ENCODE data around the gene CLRN2. TPM values are rescaled to one million over a fixed set of nuclear protein-coding genes. Genes with fewer than 3 reads are reported as not detected.

CLRN2 gene
- total and polyA plus RNA-seq, 3 donors from 2014 or later, result not detected

GRCh38 chr4:17556498-17556897 is 41.5 kb downstream of the CLRN2 start:
- intact Hi-C loops (cut with DNase I; ENCODE audit: low total_unique reads), result no loop called here
- Histone ChIP-seq H3K4me1 (no peaks in the 10 kb centered on the region), H3K27me3 (no peaks in the 10 kb centered on the region), H3K36me3 (ENCODE audit: low read depth, missing control alignments) (no peaks in the 10 kb centered on the region), H3K4me3 (no peak overlapping the region), H3K27ac (no peak overlapping the region), H3K9me3 (no peaks in the 10 kb centered on the region)
- no peak for DNase-seq
- TF ChIP-seq POLR2A (IDR thresholded peaks at IDR 0.05) (no peak), CTCF (IDR thresholded peaks at IDR 0.05) (no peak)

GRCh38 chr4:17557880-17558279 is 42.9 kb downstream of the CLRN2 start:
- intact Hi-C loops (cut with DNase I; ENCODE audit: low total_unique reads), result no loop called here
- WGBS, 2 donors, result 82 to 85% methylated on average over 5 of the region's 5 CpGs
- no peak overlapping the region for H3K4me3 ChIP-seq
- H3K27ac ChIP-seq, result no peak overlapping the region
- H3K9me3 ChIP-seq, result no peaks in the 10 kb centered on the region
- no peak for DNase-seq
- TF ChIP-seq POLR2A (IDR thresholded peaks at IDR 0.05), result no peak
- no peak for TF ChIP-seq CTCF (IDR thresholded peaks at IDR 0.05)
- H3K27me3 ChIP-seq, result no peaks in the 10 kb centered on the region
- H3K4me1 ChIP-seq, result no peaks in the 10 kb centered on the region
- no peaks in the 10 kb centered on the region for H3K36me3 ChIP-seq (ENCODE audit: low read depth, missing control alignments)

GRCh38 chr4:17558941-17559708 is 44.2 kb downstream of the CLRN2 start:
- no peak for DNase-seq
- TF ChIP-seq CTCF (IDR thresholded peaks at IDR 0.05), result no peak
- TF ChIP-seq POLR2A (IDR thresholded peaks at IDR 0.05), result no peak
- 90 to 92% methylated on average over 4 of the region's 4 CpGs for WGBS, 2 donors
- no peaks in the 10 kb centered on the region for H3K27me3 ChIP-seq
- no peaks in the 10 kb centered on the region for H3K4me1 ChIP-seq
- H3K9me3 ChIP-seq, result no peaks in the 10 kb centered on the region
- intact Hi-C loops (cut with DNase I; ENCODE audit: low total_unique reads), result no loop called here
- no peak overlapping the region for H3K27ac ChIP-seq
- H3K36me3 ChIP-seq (ENCODE audit: low read depth, missing control alignments), result no peaks in the 10 kb centered on the region
- H3K4me3 ChIP-seq, result no peak overlapping the region

DNA sequence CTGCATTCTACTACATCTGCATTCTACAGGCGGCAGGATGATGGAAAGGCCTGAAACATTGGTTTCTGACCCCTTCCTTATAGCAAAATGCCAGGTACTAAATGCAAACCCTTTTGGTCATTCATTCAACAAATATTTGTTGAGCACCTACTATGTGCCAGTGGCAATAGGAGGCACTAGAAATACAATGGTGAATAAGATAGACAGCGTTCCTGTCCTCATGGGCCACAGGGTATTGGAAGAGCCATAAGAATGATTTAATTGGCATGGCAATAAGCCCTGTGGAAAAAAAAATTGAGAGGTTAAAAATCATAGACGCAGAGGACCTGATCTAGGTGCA is 44.7 kb downstream of the CLRN2 start:
- TF ChIP-seq CTCF (IDR thresholded peaks at IDR 0.05), result no peak
- no peak for TF ChIP-seq POLR2A (IDR thresholded peaks at IDR 0.05)
- Histone ChIP-seq H3K27ac (no peak overlapping the region), H3K4me3 (no peak overlapping the region), H3K27me3 (no peaks in the 10 kb centered on the region), H3K4me1 (no peaks in the 10 kb centered on the region), H3K36me3 (ENCODE audit: low read depth, missing control alignments) (no peaks in the 10 kb centered on the region), H3K9me3 (no peaks in the 10 kb centered on the region)
- DNase-seq, result no peak
- intact Hi-C loops (cut with DNase I; ENCODE audit: low total_unique reads), result no loop called here
- 92 to 93% methylated on average over 3 of the region's 3 CpGs for WGBS, 2 donors

DNA sequence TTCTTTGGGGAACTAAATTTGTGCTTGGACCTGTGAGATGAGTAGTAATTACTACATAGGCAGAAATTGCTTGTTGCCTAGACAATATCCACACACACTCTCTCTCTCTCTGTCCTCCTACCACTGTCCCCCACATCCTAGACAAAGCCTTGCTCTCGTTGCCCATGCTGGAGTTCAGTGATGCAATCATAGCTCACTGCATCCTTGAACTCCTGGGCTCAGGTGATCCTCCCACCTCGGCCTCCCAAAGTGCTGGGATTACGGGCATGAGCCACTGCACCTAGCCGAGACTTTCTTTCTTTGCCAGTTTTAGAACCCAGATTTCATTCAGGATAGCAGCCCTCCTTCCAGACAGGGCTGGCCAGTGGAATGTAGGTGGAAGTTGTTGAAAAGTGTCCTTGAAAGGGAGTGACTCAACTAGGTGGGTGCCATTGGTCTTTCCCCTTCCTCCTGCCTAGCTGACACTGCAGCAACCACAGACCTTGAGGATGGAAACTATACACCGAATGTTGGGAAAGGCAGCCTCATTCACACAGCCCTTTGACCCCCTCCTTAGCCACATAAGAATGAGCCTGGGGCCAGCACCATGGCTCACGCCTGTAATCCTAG is 45.2 kb downstream of the CLRN2 start:
- Histone ChIP-seq H3K4me1 (no peaks in the 10 kb centered on the region), H3K4me3 (no peak overlapping the region), H3K36me3 (ENCODE audit: low read depth, missing control alignments) (no peaks in the 10 kb centered on the region), H3K27ac (no peak overlapping the region), H3K9me3 (no peaks in the 10 kb centered on the region), H3K27me3 (no peaks in the 10 kb centered on the region)
- WGBS, 2 donors, result 83 to 90% methylated on average over 6 of the region's 6 CpGs
- DNase-seq, result no peak
- no peak for TF ChIP-seq CTCF (IDR thresholded peaks at IDR 0.05)
- no peak for TF ChIP-seq POLR2A (IDR thresholded peaks at IDR 0.05)
- intact Hi-C loops (cut with DNase I; ENCODE audit: low total_unique reads), result no loop called here
